HEK293 (cell line): Measurements from ENCODE around the gene WDR35.

ENCODE experiments used
- TF ChIP-seq, protein P1 (sequence below): fragments of 450-650 bp; formaldehyde crosslinking; IDR thresholded peaks from 2 replicates; pipeline ENCODE4 v1.5.1; 2016; ENCODE audit warnings: missing biosample characterization, missing genetic modification characterization
- TF ChIP-seq, protein P2 (sequence below): fragments of 450-650 bp; formaldehyde crosslinking; IDR thresholded peaks from 2 replicates; pipeline ENCODE4 v1.5.1; 2016; ENCODE audit warnings: missing biosample characterization, missing genetic modification characterization

DNA sequence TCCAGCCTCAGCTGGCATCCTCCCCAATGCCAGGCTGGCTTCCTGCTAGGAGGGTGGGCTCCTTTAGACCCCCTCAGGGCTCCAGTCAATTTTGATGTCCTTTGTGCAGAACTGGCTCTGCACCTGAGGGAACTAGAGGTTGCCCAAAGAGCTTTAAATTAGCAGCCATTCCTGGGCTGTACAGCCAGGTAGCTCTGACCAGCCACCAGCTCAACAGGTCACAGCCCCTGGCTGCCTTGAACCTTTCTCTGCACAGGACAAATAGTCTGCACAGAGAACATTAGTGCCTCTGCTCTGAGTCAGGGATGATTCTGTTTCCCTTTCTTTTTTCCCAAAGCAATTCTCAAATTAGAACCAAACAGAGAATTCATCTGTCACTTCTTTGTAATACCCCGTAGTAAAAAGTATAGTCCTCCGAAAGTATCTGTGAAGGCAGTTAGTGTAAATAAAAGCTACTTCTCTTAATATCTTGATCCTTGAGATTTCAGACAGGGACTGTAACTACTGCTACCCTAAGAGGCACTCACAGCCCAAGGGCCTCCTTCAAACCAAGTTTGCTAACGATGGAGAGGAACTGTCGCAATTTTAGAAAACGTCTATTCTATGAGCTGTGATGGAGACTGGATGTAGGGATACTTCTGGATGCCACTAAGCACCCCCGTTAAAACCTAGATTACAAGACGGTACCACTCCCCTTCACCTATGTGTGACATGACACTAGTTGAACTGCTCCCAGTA lies 91.1 kb downstream of the WDR35 start:
- TF ChIP-seq, protein P1, sequence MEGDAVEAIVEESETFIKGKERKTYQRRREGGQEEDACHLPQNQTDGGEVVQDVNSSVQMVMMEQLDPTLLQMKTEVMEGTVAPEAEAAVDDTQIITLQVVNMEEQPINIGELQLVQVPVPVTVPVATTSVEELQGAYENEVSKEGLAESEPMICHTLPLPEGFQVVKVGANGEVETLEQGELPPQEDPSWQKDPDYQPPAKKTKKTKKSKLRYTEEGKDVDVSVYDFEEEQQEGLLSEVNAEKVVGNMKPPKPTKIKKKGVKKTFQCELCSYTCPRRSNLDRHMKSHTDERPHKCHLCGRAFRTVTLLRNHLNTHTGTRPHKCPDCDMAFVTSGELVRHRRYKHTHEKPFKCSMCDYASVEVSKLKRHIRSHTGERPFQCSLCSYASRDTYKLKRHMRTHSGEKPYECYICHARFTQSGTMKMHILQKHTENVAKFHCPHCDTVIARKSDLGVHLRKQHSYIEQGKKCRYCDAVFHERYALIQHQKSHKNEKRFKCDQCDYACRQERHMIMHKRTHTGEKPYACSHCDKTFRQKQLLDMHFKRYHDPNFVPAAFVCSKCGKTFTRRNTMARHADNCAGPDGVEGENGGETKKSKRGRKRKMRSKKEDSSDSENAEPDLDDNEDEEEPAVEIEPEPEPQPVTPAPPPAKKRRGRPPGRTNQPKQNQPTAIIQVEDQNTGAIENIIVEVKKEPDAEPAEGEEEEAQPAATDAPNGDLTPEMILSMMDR (tag by site-specific recombination) = no peak
- TF ChIP-seq, protein P2, sequence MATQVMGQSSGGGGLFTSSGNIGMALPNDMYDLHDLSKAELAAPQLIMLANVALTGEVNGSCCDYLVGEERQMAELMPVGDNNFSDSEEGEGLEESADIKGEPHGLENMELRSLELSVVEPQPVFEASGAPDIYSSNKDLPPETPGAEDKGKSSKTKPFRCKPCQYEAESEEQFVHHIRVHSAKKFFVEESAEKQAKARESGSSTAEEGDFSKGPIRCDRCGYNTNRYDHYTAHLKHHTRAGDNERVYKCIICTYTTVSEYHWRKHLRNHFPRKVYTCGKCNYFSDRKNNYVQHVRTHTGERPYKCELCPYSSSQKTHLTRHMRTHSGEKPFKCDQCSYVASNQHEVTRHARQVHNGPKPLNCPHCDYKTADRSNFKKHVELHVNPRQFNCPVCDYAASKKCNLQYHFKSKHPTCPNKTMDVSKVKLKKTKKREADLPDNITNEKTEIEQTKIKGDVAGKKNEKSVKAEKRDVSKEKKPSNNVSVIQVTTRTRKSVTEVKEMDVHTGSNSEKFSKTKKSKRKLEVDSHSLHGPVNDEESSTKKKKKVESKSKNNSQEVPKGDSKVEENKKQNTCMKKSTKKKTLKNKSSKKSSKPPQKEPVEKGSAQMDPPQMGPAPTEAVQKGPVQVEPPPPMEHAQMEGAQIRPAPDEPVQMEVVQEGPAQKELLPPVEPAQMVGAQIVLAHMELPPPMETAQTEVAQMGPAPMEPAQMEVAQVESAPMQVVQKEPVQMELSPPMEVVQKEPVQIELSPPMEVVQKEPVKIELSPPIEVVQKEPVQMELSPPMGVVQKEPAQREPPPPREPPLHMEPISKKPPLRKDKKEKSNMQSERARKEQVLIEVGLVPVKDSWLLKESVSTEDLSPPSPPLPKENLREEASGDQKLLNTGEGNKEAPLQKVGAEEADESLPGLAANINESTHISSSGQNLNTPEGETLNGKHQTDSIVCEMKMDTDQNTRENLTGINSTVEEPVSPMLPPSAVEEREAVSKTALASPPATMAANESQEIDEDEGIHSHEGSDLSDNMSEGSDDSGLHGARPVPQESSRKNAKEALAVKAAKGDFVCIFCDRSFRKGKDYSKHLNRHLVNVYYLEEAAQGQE = no peak
